K562 (cell line): ENCODE data around the gene MAP2K7. TPM values are rescaled to one million over a fixed set of nuclear protein-coding genes. Genes with fewer than 3 reads are reported as not detected.
A peak's percentile ranks its signal among the peaks of the same experiment; 100 is the strongest.

ENCODE experiments used
- DACH1 ChIP-seq: fragments of 450-650 bp; IDR thresholded peaks from 2 replicates; pipeline ENCODE4 v1.6.1; 2018; ENCODE audit not compliant: partially characterized antibody
- HDAC6 ChIP-seq: IDR thresholded peaks from 2 replicates; pipeline ENCODE4 v1.6.1; 2012; ENCODE audit warnings: low read depth, mild to moderate bottlenecking, control low read depth, inconsistent platforms, low read length, moderate library complexity
- MYC ChIP-seq, 2 experiments: fragments of 250-450 bp in 1 of 2; sonication (Bioruptor Pico) in 1 of 2; IDR thresholded peaks; 2 replicates each; pipeline versions ENCODE4 v1.5.1 to v1.6.1; 2012 to 2021; ENCODE audit warnings: low read depth in 2 of 2, borderline replicate concordance in 1 of 2, improper control_type of control experiment in 1 of 2, low read length in 1 of 2, mild to moderate bottlenecking in 1 of 2, moderate library complexity in 1 of 2
- NFIX ChIP-seq: fragments of 250-450 bp; sonication (Bioruptor Pico); IDR thresholded peaks from 2 replicates; pipeline ENCODE4 v1.4.0; 2020; ENCODE audit warnings: low read depth, mild to moderate bottlenecking, moderate library complexity
- SMARCA4 ChIP-seq: fragments of 450-650 bp; IDR thresholded peaks from 2 replicates; pipeline ENCODE4 v1.6.1; 2016
- ZNF224 ChIP-seq: sonication (generic); formaldehyde crosslinking; IDR thresholded peaks from 2 replicates; pipeline ENCODE4 v1.8.0; 2022; ENCODE audit warnings: mild to moderate bottlenecking, missing genetic modification reagents
- ZNF274 ChIP-seq: IDR thresholded peaks from 2 replicates; pipeline ENCODE4 v1.6.1; 2011; ENCODE audit warnings: low read depth, mild to moderate bottlenecking, low read length, moderate library complexity, borderline replicate concordance
- ZNF644 ChIP-seq: fragments of 200-800 bp; sonication (Bioruptor generic); IDR thresholded peaks from 2 replicates; pipeline ENCODE4 v1.6.1; 2016; ENCODE audit warnings: low read depth, missing genetic modification characterization, missing compliant biosample characterization
- polyA plus RNA-seq, 8 experiments: library from polyadenylated mRNA; depleted of rRNA in 4 of 8; stranded (reverse) in 5 of 8; unstranded in 3 of 8; fragments of >200 nt; fragmentation: Nextera tagmentation in 2 of 8; fragmentation: Illumina TruSeq in 1 of 8; extraction: Ambion mirVana in 2 of 8; extraction: Trizol in 1 of 8; gene quantifications; 2 replicates each; pipeline versions ENCODE4 v1.2.1 to v1.2.3, GENCODE V29; 2011 to 2014; ENCODE audit warnings: inconsistent platforms in 1 of 8, missing spikeins in 1 of 8
- total RNA-seq, 7 experiments: library from RNA; depleted of rRNA in 6 of 7; stranded (reverse); fragments of >200 nt in 6 of 7; fragmentation: Illumina TruSeq in 2 of 7; extraction: Trizol in 2 of 7; gene quantifications; 2 replicates each; pipeline versions ENCODE4 v1.2.1 to v1.2.3, GENCODE V29; 2011 to 2021; ENCODE audit warnings: low replicate concordance in 1 of 7
- TF ChIP-seq, protein P1 (sequence below): fragments of 250-450 bp; sonication (Bioruptor Pico); IDR thresholded peaks from 2 replicates; pipeline ENCODE4 v1.4.0; 2020
- TF ChIP-seq, protein P2 (sequence below): fragments of 450-650 bp; formaldehyde crosslinking; IDR thresholded peaks from 2 replicates; pipeline ENCODE4 v1.4.0; 2020; ENCODE audit warnings: mild to moderate bottlenecking, moderate library complexity
- TF ChIP-seq, protein P3 (sequence below): fragments of 450-650 bp; formaldehyde crosslinking; IDR thresholded peaks from 2 replicates; pipeline ENCODE4 v1.4.0; 2020; ENCODE audit warnings: mild to moderate bottlenecking
- TF ChIP-seq, protein P4 (sequence below): sonication (generic); formaldehyde crosslinking; IDR thresholded peaks from 2 replicates; pipeline ENCODE4 v1.8.0; 2023; ENCODE audit warnings: missing genetic modification reagents, mild to moderate bottlenecking, borderline replicate concordance

Gene MAP2K7
- total and polyA plus RNA-seq, 9 of the 15 experiments (the other 6 are each of a cell fraction or from before 2014, with no cell fraction given): 0.51 to 45.8 (median 14.1) TPM

DNA sequence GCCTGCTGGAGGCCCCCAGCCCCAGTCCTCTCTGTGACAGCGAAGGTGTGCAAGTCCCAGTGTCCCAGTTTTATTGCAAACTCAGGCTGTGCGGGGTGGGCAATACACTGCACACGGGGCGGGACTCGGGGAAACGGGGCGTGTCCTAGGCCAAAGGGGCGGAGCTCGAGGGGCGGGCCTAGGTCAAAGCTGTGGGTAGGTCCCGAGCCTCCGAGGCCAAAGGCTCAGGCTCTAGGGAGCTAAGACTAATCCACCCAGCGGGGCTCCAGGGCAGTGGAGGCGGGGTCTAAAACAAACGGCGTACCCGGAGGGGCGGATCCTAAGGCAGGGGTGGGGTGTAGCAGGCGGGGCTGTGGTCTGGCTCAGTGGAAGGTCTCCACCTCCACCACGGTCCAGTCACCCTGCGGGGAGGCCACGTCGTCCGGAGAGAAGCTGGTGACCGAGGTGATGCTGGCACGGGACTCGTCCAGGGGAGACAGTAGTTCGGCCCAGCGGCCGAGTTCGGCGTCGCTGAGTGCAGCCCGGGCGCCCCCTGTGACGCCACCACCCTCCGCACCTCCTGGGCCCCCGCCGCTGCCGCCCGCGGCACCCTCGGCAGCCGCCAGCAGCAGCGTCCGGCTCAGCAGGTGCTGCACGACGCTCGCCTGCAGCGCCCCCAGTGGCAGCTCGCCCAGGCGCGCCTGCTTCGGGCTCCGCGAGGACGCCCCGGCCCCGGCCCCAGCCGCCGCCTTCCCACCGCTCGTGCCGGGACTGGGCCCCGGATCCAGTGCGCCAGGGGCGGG lies 34.8 kb upstream of the MAP2K7 start (continued):
- TF ChIP-seq, protein P1, sequence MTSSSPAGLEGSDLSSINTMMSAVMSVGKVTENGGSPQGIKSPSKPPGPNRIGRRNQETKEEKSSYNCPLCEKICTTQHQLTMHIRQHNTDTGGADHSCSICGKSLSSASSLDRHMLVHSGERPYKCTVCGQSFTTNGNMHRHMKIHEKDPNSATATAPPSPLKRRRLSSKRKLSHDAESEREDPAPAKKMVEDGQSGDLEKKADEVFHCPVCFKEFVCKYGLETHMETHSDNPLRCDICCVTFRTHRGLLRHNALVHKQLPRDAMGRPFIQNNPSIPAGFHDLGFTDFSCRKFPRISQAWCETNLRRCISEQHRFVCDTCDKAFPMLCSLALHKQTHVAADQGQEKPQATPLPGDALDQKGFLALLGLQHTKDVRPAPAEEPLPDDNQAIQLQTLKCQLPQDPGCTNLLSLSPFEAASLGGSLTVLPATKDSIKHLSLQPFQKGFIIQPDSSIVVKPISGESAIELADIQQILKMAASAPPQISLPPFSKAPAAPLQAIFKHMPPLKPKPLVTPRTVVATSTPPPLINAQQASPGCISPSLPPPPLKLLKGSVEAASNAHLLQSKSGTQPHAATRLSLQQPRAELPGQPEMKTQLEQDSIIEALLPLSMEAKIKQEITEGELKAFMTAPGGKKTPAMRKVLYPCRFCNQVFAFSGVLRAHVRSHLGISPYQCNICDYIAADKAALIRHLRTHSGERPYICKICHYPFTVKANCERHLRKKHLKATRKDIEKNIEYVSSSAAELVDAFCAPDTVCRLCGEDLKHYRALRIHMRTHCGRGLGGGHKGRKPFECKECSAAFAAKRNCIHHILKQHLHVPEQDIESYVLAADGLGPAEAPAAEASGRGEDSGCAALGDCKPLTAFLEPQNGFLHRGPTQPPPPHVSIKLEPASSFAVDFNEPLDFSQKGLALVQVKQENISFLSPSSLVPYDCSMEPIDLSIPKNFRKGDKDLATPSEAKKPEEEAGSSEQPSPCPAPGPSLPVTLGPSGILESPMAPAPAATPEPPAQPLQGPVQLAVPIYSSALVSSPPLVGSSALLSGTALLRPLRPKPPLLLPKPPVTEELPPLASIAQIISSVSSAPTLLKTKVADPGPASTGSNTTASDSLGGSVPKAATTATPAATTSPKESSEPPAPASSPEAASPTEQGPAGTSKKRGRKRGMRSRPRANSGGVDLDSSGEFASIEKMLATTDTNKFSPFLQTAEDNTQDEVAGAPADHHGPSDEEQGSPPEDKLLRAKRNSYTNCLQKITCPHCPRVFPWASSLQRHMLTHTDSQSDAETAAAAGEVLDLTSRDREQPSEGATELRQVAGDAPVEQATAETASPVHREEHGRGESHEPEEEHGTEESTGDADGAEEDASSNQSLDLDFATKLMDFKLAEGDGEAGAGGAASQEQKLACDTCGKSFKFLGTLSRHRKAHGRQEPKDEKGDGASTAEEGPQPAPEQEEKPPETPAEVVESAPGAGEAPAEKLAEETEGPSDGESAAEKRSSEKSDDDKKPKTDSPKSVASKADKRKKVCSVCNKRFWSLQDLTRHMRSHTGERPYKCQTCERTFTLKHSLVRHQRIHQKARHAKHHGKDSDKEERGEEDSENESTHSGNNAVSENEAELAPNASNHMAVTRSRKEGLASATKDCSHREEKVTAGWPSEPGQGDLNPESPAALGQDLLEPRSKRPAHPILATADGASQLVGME (CRISPR knock-in tag): 0 out of 2 replicates have a peak, but pooled peaks have one; percentile 40
- TF ChIP-seq, protein P2, sequence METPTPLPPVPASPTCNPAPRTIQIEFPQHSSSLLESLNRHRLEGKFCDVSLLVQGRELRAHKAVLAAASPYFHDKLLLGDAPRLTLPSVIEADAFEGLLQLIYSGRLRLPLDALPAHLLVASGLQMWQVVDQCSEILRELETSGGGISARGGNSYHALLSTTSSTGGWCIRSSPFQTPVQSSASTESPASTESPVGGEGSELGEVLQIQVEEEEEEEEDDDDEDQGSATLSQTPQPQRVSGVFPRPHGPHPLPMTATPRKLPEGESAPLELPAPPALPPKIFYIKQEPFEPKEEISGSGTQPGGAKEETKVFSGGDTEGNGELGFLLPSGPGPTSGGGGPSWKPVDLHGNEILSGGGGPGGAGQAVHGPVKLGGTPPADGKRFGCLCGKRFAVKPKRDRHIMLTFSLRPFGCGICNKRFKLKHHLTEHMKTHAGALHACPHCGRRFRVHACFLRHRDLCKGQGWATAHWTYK (CRISPR knock-in tag): no peak
- TF ChIP-seq ZNF224 (CRISPR knock-in tag): no peak
- TF ChIP-seq SMARCA4: no peak
- no peak for TF ChIP-seq NFIX (CRISPR knock-in tag)
- TF ChIP-seq HDAC6: no peak
- no peak for TF ChIP-seq ZNF644 (tag)
- TF ChIP-seq, protein P3, sequence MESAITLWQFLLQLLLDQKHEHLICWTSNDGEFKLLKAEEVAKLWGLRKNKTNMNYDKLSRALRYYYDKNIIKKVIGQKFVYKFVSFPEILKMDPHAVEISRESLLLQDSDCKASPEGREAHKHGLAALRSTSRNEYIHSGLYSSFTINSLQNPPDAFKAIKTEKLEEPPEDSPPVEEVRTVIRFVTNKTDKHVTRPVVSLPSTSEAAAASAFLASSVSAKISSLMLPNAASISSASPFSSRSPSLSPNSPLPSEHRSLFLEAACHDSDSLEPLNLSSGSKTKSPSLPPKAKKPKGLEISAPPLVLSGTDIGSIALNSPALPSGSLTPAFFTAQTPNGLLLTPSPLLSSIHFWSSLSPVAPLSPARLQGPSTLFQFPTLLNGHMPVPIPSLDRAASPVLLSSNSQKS (CRISPR knock-in tag): no peak
- TF ChIP-seq DACH1: no peak
- no peak for TF ChIP-seq ZNF274
- TF ChIP-seq, protein P4, sequence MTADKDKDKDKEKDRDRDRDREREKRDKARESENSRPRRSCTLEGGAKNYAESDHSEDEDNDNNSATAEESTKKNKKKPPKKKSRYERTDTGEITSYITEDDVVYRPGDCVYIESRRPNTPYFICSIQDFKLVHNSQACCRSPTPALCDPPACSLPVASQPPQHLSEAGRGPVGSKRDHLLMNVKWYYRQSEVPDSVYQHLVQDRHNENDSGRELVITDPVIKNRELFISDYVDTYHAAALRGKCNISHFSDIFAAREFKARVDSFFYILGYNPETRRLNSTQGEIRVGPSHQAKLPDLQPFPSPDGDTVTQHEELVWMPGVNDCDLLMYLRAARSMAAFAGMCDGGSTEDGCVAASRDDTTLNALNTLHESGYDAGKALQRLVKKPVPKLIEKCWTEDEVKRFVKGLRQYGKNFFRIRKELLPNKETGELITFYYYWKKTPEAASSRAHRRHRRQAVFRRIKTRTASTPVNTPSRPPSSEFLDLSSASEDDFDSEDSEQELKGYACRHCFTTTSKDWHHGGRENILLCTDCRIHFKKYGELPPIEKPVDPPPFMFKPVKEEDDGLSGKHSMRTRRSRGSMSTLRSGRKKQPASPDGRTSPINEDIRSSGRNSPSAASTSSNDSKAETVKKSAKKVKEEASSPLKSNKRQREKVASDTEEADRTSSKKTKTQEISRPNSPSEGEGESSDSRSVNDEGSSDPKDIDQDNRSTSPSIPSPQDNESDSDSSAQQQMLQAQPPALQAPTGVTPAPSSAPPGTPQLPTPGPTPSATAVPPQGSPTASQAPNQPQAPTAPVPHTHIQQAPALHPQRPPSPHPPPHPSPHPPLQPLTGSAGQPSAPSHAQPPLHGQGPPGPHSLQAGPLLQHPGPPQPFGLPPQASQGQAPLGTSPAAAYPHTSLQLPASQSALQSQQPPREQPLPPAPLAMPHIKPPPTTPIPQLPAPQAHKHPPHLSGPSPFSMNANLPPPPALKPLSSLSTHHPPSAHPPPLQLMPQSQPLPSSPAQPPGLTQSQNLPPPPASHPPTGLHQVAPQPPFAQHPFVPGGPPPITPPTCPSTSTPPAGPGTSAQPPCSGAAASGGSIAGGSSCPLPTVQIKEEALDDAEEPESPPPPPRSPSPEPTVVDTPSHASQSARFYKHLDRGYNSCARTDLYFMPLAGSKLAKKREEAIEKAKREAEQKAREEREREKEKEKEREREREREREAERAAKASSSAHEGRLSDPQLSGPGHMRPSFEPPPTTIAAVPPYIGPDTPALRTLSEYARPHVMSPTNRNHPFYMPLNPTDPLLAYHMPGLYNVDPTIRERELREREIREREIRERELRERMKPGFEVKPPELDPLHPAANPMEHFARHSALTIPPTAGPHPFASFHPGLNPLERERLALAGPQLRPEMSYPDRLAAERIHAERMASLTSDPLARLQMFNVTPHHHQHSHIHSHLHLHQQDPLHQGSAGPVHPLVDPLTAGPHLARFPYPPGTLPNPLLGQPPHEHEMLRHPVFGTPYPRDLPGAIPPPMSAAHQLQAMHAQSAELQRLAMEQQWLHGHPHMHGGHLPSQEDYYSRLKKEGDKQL (CRISPR knock-in tag): no peak
- TF ChIP-seq MYC (IDR thresholded peaks at IDR 0.05; ENCODE audit: low read depth, low read length): 0 out of 2 replicates have a peak, but pooled peaks have one; percentile 60
- no peak for TF ChIP-seq MYC (CRISPR knock-in tag; IDR thresholded peaks at IDR 0.05; ENCODE audit: borderline replicate concordance, low read depth)
